GM19372 (cell line): ENCODE results near the gene BPIFB6.

ENCODE experiments used
- ATAC-seq: cut with Tn5 transposase; IDR thresholded peaks from one replicate; pipeline ENCODE4 v1.9.1; 2021; ENCODE audit warnings: mild to moderate bottlenecking, low read depth, moderate library complexity; ENCODE audit not compliant: unreplicated experiment

The BPIFB6 gene

DNA sequence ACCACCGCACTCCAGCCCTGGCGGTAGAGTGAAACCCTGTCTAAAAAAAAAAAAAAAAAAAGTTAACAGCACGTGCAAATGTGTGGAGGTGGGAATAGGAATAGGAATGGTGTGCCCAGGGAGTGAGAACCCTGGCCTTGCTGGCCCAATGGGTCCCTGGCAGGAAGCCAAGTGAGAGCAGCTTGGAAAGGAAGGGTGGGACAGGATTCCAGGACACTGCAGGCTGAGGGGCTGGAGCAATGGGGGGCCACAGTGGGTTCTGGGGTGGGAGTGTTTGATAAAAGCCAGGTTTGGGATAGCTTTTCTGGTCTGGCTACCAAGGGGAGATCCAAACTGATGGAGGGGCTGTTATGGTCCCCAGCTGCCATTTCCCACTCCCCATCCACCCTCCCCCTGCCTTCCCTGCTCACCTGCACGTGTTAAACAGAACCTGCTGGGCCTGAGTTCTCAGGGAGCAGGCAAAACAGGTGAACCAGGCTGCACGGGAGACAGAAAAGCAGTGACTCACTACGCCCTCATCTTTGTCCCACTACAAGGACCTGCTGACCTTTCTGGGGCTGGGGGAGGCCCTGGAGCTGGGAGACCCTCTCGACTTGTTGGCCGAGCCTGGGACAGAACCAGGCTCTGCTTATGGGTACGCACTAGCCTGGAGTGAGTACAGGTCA lies 30.5 kb upstream of the BPIFB6 start:
- no peak for ATAC-seq

DNA sequence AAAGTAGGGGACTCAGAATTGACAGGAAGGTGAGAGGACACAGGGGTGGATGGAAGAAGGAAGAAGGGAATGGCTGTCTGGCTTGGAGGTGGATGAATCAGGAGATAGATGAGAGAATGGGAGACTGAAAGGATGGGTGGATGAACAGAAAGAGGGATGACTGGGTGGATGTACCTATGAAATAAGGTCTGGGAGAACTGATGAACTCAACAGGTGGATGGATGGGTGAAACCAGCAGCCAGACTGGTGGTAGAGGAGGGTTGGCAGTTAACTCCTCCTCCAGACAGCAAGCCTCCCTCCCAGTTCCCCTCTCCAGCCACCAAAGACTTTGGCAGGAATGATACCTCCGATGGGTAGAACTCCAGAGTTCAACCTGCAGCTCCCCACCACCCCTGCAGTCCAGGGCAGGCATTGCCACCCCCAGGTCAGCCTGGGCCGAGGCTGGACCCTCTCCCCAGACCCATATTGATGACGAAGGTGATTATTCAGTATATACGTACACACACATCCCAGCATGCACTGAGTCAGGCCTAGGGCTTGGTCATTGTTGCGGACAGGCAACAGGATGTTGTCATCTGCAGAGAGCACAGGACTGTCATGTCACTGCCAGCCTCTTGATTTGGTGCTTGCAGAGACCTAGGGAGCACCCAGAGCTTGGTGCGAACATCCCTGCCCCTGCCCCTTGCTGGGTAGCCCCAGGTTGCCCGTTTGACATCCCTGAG lies 29.2 kb upstream of the BPIFB6 start:
- ATAC-seq: no peak

DNA sequence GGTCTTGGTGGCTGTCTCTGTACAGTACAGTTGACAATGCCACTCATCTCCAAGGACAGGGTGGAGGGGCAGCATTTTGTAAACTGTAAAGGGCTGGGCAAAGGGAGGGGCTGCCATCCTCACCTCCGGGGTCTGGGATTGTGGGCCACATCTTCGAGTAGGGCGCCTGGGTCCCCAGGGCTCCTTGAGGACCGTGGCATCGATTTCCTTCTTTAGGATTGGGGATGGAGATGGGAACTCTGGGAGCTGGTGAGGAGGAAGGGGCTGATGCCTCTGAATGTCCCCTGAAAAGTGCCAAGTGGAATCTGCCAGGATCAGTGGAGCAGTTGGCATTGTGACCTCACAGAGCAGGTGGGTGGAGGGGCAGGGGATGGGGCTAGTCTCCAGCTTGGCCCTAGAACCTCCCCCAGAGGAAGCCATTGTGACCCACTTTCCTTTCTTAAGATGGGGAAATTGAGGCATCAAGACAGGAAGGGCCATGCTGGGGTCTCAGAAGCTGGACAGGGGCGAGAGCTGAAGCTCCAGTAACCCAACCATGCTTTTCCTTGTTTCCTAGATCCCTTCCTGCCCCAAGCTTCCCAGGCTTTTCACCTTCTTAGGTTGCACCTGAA lies 27.2 kb upstream of the BPIFB6 start, which contains the start of gene SUN5:
Gene SUN5, minus strand, starts transcription at position 293 of the 611 bp plus-strand sequence. Its CDS starts 93 bp downstream, at position 200.
- ATAC-seq: no peak

DNA sequence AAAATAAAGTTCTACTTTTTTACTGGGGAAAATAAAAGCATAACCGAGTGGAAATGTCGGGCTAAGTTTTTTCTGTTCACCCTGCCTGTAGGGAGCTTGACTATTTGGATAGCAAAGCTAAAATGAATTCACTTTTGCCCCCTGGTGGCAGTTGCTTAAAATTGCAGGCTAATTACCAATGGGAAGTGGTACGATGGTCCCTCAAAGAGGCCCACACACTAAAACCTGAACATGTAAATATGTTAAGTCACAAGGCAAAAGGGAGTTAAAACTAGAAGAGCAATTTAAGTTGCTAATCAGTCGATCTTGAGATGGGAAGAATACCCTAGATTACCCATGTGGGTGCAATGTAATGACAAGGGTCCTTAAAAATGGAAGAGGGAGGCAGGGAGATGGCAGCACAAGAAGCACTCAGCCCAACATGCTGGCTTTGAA lies 26.3 kb upstream of the BPIFB6 start:
- no peak for ATAC-seq

DNA sequence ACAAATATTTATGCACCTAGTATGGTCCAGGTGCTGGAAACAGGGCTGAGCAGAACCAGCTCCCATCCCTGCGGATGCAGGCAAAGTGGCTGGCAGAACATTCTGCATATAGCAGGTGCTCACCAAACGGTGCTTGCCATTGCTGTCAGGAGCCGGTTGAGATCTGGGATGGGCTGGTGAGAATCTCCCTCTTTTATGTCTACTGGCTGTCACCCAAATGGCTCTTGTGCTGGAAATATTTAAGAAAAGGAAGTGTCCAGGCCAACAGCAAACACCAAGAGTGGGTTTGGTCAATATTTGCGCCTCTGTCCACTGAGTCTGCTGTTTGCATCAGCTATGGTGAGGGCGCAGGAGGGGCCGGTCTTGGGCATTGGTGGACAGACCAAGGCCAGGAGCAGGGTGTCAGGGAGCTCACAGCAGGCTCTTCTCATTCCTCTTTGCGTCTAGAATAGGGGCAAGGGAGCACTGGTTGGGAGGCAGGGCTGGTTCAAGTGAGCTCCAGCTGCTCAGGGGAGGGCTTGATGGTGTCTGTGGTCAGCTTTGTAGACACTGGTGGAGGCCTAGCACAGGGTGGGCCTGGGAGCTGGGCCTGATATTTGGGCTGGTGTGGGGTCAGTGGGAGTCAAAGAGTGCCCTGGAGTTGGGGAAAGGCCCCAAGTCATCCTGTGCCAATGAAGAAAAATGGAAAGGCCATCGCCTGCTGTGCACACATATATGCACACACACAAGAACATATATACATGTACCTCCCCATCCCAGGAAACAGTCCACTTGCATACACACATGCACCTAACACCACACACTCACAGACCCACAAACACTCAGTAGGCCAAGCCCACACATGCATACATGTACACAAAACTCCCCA lies 25.3 kb upstream of the BPIFB6 start:
- ATAC-seq: no peak

DNA sequence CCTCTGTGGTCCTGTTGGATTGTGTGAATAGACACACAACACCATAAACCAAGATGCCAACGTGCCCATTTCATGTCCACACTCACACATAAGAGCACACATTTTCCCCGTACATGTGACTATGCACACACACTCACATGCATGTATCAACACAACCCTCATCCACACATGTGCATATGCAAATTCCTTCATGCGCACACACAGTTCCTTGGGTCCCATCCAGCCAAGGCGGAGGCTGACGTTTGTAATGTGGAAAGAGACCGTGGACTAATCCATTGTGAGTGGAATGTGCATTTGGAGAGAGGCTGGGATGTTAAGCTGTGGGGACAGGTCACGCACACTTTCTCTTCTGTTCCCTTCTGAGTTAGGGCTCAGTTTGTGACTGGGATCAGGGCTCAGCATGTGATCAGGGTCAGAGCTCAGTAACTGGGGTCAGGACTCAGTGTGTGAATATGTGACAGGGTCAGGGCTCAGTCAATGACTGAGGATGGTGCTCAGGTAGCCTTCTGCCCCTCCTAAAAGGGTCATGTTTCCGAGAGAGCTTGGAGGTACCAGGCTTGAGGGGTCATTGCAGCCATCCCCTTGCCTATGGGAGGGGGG lies 24.6 kb upstream of the BPIFB6 start:
- ATAC-seq: no peak

DNA sequence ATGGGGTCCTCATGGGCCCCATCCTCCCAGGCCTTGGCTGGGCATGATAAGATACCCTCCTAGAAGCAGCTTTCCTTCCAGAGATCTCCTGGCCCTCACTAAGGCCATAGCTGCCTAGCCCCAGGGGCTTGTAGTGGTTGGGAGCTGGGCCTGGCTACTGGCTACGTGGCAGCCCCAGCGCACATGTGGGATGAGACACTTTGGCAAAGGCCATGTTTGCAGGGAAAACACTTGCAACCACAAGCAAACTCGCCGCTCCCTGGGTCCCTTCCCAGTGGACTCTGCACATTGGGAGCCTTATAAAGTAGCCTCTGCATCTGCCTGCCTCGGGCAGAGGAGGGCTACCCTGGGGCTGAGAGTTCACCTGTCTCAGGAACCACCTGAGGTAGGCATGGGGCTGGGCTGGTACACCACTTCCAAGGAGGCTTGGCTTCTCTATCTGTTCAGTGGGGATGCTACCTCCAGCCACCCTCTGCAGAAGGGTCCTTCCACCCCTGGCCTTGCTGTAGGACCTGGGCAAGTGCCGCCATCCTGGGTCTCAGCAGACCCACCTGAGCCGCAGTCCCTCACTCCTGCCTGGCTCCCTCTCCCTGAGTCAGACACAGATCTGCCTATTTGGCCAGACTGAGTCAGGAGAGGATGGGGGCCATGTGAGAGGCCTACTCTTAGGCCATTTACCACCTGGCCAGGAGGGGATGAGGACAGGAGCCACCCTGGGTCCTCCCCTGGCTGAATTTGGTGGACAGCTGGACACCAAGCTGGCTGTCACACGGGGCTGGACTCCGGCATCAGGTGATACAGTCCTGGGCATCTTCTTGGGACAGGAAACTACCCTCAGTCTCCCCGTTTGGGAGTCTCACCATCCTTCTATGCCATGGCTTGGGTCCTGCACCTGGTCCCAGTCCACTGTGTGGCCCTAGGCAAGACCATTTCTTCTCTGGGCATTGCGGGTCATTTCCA lies 23.8 kb upstream of the BPIFB6 start, which contains the start of gene BPIFB2:
Gene BPIFB2, plus strand, starts transcription at position 329 of the 960 bp plus-strand sequence. CDS start 871 bp downstream, outside the sequence.
- ATAC-seq: no peak

DNA sequence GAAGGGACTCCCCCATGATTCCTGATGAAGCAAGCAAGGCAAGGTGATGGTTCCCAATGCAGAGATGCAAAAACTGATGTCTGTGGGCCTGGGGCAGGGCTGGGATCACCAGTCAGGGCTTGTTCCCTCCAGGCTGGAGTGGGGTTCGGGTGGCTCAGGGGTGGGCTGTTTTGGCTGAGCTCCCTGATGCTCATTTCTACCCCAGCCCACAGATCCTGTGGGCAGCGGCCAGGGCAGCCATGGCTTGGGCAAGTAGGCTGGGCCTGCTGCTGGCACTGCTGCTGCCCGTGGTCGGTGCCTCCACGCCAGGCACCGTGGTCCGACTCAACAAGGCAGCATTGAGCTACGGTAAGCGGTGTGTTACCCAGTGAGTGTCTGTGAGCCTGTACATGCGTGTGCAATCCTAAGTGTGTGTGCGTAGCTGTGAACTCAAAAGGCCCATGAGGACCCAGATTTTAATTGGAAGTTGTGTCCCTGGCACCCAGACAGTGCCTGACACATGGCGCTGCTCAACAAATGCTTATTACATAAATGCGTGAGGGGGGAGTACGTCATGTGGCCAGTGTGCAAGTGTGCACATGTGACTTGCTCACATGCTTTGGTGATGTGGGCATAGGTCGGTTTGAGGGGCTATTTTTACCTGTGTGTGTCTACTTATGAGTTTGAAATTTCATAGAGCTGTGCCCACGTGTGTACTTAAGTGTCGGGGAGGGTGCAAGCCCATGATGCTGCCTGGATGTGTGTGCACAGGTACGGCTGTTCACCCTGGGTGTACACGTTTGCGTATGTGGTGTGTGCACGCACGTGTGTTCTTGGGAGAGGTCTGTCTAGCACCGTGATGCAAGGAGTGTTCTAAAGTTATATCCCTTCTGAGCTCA lies 22.9 kb upstream of the BPIFB6 start:
- ATAC-seq: no peak

DNA sequence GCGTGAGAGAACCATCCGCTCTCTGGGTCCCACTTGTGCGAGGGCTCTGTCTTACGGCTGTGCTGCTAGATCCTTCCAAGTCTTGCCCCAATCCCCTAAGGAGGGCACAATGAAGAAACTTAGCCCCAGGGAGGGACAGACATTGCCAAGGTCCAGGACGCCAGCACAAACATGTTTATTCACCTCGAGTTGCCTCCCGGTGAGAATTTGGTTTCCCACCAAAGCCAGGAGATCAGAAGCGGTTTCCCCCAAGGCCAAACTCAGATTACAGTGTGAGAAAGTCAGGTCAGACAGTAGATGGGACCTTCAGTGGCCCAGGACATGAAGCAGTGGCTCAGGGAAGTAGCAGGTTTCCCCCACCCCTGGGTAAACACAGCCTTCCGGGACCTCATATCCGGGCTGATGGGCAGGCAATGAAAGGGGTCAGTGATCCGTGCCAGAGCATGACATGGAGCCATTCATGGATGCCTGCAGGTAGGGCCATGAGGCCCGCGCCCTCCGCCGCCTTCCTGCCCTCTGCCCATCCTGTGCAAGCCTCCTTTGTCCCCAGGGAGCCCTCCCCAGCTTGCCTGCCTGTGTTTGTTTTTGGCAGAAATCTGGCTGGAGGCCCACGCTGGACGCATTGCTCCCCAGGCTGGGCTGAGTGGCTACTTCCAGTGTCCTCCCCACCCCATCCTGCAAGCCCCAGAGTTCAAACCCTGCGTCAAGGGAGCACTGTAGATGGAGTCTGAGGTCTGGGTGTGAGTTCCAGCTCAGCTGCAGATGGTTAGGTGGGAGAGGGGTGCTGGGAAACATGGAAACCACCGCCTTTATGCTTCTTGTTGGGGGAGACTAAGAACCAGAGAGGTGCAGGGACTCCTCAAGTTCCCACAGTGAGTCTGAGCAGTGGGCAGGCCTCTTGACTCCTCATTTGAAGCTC lies 22.0 kb upstream of the BPIFB6 start:
- no peak for ATAC-seq

DNA sequence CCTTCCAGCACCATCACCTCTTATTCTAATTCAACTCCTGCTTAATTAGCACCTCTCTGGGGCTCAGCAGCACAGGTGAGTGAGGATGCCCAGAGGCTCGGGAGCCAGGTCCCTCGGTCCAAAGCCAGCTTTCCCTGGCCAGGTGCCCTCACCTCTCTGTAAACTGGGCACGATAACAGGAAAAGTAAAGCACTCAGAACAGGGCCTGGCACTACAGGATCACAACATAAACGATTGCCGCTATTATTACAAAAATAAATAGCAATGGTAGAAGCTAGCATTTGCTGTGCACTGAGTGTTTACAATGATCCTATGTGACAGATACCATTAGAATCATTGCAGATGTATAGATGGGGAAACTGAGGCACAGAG lies 21.3 kb upstream of the BPIFB6 start:
- ATAC-seq: no peak

DNA sequence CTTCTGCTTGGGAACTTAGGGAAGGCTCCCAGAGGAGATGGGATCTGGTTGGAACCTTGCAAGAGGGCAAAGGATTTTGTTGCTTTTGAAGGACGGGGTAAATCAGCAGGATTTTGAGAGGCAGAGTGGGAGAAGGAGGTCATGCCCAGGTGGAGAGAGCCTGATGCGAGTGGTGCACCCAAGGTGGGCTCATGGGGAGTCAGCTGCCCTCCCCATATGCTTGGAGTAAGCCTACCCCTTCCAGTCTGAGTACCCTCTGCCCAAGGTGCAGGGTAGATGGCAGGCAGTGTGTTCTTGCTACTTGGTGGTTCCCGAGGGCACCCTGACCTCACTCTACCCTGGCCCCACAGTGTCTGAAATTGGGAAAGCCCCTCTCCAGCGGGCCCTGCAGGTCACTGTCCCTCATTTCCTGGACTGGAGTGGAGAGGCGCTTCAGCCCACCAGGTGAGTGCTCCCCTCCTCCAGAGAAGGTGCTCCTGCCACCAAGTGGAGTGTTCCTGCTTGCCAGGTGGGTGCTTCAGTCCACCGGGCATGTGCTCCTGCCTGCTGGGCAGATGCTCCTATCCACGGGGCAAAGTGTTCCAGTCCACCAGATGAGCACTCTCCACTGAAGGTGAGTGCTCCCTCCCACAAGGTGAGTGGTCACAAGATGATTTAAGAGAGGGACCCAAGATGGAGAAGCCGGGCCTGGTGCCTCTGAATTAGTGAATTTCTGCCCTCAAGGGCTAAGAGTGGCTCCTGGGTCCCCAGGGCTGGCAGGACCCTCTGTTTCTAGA lies 20.6 kb upstream of the BPIFB6 start:
- no peak for ATAC-seq

DNA sequence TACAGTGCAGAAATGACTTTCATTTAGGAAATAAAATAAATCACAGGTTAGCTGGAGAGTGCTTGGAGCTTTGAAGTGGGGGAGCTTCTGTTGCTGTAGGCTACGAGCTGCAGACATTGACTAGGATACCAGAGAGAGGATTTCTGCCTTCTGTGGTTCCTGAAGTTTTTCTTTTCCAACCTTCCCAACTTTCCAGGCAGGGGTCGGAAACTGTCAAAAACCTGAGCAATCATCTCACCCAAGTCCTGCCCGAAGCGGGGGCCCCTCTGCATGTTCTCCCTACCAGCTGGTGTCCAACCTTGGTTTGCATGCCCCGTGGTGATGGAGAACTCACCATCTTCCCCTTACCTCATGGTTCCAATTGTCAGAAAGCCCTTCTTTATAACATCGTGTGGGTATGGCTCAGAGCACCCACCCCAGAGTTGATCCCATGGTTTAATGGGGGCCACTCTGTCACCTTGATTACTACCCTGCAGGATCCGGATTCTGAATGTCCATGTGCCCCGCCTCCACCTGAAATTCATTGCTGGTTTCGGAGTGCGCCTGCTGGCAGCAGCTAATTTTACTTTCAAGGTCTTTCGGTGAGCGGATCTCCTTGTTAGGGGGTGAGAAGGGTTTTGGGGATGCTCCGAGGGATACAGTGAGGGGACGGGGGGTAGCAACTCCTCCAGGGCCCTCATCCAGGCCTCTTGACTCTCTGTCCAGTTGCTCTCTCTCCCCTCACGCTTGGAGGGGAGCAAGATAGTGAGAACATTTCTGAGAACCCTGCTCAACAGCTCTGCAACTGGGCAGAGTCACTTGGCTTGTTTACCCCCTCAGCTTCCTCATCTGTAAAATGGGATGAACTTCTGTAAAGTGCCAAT lies 18.9 kb upstream of the BPIFB6 start:
- ATAC-seq: no peak

DNA sequence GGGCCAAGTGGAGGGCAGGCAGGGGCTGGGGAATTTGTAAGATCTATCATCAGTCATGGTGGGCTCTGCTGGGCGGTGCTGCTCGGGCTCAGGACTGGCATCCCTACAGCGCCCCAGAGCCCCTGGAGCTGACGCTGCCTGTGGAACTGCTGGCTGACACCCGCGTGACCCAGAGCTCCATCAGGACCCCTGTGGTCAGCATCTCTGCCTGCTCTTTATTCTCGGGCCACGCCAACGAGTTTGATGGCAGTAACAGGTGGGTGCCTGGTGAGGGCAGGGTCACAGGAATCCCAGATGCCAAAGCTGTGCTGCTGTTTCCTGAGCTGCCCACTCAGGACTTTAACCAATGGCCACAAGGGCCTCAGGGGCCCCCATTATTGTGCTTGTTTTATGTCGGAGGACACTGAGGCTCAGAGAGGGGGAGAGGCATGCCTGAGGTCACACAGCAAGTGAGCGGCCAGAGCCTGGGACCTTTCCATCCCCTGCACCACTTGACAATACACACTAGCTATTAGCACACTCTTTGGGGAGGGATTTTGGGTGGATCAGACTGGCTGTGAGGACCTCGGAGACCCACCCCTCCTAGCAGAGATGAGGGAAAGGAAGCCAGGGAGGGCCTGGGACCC lies 17.6 kb upstream of the BPIFB6 start:
- no peak for ATAC-seq

DNA sequence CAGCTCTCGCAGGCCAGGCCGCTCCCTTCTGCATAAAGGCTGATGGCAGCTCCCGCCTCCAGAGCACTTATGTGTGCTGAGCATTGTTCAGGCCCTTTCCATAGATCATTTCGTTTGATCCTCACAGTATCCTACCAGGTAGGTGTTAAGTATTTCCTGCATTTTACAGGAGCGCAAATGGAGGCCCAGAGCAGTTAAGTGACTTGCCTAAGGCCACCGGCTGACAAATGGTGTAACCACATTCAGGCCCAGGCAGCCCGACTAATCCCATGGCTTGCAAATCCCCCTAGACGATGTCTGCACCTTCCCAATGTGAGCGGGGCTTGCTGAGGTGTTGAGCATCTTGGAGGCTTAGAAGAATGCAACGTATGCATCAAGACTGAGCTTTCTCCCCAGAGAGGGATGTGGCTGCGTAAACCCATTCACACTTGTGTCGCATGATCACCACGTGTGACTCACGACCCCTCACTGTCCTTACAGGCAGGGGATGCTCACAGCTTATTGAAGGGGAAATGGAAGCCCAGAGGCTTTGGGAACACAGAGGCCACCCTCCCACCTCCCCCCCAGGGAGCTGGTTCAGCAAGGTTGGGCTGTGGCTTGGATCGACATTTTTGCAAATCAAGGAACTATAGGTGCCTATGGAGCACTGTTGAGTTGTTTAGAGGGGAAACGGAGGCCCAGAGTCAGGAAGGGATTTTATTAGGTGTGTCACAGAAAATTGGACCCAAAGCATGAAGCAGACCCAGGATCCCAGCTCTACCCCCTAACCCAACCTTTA lies 16.9 kb upstream of the BPIFB6 start:
- ATAC-seq: no peak
